Fibroblast of peridontal ligament (primary cell): ENCODE results near the gene GDAP2.
"Not testable (repeated sequence)": the region's sequence is repeated elsewhere in the genome, so short reads cannot be mapped to it uniquely, and the experiment has no call there.

Experiments
- DNase-seq: peaks from one replicate; pipeline ENCODE4 v3.0.0-alpha.2; 2010; ENCODE audit errors: extremely low read depth

The GDAP2 gene

DNA sequence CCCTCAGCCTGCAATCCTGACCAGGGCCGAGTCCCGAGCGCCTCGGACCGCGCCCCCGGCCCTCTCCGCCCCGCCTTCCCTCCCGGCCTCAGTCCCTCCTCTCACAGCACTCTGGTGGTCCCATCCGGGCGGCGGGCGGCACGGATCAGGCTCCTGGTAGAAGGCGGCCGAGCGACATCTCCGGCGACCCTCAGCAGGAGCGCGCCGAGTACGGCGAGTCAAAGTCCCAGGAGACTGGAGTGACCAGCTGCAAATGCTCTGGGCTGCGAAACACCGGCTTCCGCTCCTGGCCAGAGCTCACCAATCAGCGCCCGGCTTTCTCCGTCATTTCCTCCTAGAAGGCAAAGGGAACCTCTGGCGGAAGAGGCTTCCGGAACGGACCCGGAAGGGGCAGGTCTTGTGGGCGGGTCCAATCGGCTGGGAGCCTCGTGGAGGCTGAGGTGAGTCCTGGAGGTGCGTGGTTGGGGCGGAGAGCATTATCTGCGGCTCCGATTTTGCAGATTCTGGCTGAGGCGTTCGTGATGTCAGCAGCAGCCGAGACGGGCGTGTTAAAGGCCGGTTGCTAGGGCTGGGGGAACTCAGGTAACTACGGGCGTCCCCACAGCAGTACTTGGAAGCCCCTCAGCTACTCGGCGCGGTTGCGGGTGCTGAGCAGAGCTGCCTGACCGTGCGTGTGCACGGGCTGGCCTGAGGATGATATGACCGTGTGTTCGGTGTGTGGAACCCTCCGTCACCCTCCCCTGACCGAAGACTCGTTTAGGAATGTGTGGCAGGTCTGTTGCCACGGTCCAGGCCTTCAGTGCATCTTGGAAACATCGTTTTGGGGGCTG lies at the start of gene GDAP2, which contains the start of gene WDR3:
Gene GDAP2, minus strand, starts transcription at position 279 of the 830 bp plus-strand sequence. CDS start 9,264 bp downstream, outside the sequence.
Gene WDR3, plus strand, starts transcription at position 397 of the 830 bp plus-strand sequence. CDS start 3,581 bp downstream, outside the sequence.
- peak; percentile 95 for DNase-seq

- DNase-seq, result no peak
Observed at GRCh38 chr1:117976381-117976780, 47.0 kb upstream of the GDAP2 start.

- no peak for DNase-seq
Observed at GRCh38 chr1:117971777-117972176, 42.4 kb upstream of the GDAP2 start.

GRCh38 chr1:117970252-117970651 lies 40.8 kb upstream of the GDAP2 start:
- DNase-seq, result no peak

DNA sequence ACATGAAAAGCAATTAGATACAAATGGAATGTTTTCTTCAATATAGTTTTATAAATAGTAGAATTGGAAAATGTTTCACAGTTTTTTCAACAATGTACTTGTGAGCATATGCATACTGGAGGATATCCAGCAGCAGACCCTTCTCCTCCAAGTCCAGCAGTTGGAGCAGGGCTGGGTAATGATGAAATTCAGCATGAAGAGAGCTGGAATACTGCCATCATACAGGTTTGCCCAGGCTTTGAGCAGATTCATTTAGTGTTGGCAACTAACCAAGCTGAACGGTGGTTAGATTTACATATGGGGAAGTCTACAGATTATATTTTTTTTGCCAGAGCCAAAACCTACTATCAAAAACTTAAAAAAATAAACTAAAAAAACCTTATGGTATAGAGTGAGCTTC lies 38.5 kb upstream of the GDAP2 start:
- peak; percentile 24 for DNase-seq

- DNase-seq, result peak; percentile 78
Observed at GRCh38 chr1:117967477-117967876, 38.1 kb upstream of the GDAP2 start.

DNA sequence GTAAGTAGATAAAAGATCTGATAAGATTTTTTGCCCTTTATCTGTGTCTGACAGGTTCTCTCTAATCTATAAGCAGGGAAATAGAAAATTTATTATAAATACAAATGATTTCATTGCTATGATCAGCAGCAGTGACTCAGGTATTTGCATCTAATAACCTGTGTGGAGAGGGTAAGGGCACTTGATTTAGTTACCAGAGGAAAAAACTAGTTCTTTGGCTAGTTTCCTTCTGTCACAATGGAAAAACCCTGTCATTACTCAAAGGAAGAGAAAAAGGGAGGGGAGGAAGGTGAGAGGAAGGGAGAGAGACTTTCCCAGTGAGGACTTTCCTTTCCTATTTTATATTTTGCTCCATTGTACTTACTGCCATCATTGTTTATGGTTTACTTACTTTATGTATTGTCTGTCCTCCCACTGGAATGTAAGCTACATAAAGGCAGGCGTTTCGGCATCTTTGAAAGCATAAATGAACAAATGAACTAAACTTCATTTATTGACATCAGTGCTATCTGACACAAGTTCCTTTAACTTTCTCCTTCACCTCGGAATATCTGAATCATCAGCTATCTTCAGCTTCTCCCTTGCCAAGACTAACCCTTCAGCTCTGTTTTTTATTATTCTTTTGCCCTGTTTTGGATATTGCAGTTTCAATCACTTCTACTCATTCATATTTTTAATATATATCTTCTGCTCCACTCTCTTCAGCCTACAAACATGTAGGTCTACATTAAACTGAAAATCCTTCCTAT lies 35.0 kb upstream of the GDAP2 start:
- DNase-seq, result peak; percentile 18

DNA sequence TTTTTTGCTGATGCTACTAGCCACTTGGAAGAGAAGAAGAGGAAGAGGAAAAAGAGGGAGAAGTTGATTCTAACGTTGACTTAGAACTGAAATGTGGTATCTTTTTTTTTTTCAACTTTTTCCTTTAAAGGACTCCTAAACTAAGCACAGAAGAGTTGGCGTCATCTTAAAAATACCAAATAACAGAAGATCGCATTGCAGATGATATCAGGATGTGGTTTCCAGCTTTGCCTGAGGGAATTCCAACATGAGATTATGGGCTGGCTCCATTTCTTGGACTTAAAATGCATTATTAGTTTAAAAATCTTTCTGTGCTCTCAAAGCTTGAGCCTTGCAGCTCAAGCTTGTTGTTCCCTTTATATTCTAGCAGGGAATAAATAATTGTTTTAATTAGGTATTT lies 29.9 kb upstream of the GDAP2 start:
- DNase-seq, result peak; percentile 58

DNA sequence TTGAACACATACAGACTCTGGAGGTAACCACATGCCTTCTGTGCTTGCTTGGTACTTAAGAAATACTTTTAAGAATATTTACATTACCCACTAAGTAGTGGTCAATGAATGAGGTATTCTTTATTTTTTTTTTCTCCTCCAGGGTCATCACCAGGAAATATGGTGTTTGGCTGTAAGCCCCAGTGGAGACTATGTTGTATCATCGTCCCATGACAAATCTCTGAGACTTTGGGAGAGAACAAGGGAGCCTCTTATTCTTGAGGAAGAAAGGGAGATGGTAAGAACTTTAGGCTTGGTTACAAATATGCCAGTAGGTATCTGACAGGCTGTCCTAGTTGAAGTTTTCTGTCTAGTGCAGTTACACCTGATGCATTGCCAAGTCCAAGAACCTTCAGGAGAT lies 23.0 kb upstream of the GDAP2 start:
- DNase-seq, result no peak

GRCh38 chr1:117942293-117942692 lies 12.9 kb upstream of the GDAP2 start:
- DNase-seq, result peak; percentile 39

GRCh38 chr1:117933769-117934168 lies 4.3 kb upstream of the GDAP2 start:
- DNase-seq, result no peak

DNA sequence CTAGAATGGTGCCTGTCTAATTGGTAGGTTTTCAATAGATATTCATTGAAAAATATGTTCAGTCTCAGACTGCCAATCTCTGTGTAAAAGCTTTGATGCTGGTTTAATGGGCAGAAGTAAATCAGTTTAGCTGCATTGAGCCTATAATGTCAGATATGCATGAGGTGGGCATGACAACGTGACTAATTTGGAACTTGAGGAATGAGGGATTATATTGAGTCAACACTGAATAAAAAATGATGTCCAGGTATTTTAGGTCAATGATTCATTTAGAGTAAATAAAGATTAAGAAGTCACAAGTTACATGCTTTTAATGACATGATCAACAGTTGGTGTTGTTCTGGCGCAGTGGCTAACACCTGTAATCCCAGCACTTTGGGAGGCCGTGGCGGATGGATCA lies 3.2 kb upstream of the GDAP2 start:
- DNase-seq, result no peak

- DNase-seq, result peak; percentile 7
Observed at GRCh38 chr1:117930484-117930883, 1.1 kb upstream of the GDAP2 start.

DNA sequence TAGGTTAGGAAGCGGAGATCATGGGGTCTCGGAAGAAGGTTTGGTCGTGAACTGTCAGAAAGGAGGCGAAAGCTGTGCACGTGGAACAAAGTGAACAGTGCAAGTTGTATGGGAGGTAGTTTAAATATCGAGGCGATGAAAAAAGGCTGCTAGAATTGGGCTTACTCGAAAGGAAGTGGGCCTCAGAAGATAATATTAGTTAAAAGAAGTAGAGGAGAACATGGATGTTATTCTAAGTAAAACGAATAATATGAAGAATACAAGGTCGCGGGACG lies 689 bp upstream of the GDAP2 start:
- peak; percentile 3 for DNase-seq

DNA sequence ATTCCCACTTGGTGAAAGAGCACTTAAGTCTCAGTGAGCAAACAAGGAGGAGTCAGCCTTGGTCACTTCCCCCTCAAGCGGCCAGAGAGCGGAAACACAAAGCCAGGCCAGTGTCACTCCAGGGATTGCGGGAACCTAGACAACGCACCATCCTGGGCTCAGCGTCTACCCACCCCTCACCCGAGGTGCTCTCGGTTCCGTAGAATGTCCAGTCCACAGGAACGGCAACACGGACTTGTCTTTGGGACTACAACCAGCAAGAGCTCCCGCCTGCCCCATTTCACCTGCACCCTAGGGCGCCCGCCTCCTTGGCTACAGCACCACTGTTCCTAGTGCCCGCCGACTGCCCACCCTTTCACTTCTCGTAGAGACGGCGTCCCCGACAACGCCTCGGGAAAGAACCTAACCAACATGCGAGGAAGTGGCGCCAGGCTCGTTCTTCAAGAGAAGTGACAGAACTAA lies 509 bp downstream of the GDAP2 start:
- peak; percentile 57 for DNase-seq

DNA sequence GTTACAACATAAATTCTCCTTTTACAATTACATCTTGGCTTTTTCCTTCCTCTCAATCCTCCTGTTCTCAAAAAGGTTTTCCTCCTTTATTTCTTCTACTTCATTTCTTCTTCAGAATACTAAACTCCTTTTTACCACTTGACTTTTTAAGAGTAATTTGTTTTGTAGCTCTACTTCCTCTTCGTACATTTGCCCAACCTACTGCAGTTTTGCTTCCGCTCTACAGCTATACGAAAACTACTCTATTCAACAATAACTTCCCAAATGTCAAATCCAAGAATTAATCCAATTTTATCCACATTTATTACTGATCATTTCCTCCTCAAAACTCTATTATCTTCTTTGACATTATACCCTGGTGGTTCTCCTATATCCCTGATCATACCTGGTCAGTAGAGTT lies 3.4 kb downstream of the GDAP2 start:
- no peak for DNase-seq

- not testable (repeated sequence) for DNase-seq
Observed at GRCh38 chr1:117922717-117923116, 6.7 kb downstream of the GDAP2 start.

DNA sequence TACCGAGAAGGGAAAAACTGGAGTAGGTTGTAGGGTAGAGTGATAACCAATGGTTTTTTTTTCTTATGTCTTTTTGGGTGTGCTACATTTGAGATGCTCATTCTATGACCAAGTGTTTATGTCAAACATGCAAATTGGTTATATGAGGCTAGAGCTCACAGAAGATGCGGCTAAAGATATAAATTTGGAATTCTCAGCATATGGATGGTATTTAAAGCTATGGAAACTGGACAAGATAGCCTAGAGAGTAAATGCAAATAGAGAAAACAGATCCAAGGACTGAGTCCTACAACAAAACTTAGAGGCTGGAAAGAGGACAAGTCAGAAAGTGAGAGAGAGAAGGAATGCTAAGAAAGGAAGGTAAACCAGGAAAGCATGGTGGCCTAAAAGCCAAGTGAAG lies 7.4 kb downstream of the GDAP2 start:
- no peak for DNase-seq

- no peak for DNase-seq
Observed at GRCh38 chr1:117919376-117919775, 10.0 kb downstream of the GDAP2 start.

GRCh38 chr1:117911051-117911450 lies 18.4 kb downstream of the GDAP2 start:
- no peak for DNase-seq

DNA sequence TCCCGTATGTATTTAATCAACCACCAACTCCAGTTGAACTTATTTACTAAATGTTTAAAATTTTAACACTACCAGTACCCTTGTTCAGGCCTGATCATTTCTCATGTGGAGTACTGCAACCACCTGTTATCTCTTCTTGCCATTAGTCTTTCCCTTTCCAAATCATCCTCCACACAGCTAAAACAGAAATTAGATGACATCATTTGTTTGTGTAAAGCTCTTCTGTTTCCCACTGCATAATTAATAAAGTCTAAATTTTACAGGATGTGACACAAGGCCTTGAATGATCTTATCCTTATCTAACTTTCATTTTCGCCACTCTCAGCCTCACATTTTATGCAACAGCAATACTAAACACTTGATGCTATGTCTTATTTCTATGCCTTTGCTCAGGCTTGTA lies 24.4 kb downstream of the GDAP2 start:
- DNase-seq, result no peak

DNA sequence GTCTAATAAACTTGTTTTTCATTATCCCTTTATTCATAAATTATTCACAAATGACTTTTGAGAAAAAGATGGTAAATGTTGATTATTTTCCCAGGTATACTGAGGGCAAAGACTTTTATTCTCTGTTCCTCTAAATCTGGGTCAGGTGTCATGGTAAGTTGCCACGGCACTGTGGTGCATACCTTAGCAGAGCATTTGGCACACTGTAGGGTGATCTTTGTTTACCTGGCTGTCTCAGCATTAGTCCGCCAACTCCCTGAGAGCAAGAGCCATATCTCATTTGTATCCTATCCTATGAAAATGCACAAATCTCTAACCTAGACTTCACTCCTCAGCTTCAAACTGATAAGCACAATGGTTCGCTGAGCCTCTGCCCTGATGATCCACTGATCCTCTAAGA lies 24.9 kb downstream of the GDAP2 start:
- DNase-seq, result no peak

GRCh38 chr1:117902944-117903343 lies 26.5 kb downstream of the GDAP2 start:
- no peak for DNase-seq
